ENCODE results near the gene ADGRA1.

GRCh38 chr10:133101416-133101810, 13.7 kb downstream of the ADGRA1 start:
- TF ChIP-seq POLR2A (IDR thresholded peaks at IDR 0.05; ENCODE audit: low read depth, low read length) (no peak), TAF1 (IDR thresholded peaks at IDR 0.05; ENCODE audit: low read depth, low read length) (no peak), POU2F2 (IDR thresholded peaks at IDR 0.05; ENCODE audit: low read depth, low read length) (no peak)
